H1 (cell line): ENCODE results near the gene DNAJA3. TPM values are rescaled to one million over a fixed set of nuclear protein-coding genes. Genes with fewer than 3 reads are reported as not detected.

Experiments used
- CTCF ChIA-PET: fragments of 300-600 bp; sonication (Branson Sonifier 250); formaldehyde crosslinking; loops from one replicate; lab custom pipeline; 2021; ENCODE audit not compliant: partially characterized antibody; lab: Charles Lee
- POLR2A ChIA-PET: fragments of 300-600 bp; sonication (Branson Sonifier 250); formaldehyde crosslinking; loops from one replicate; lab custom pipeline; 2021; ENCODE audit warnings: inconsistent platforms; ENCODE audit not compliant: partially characterized antibody; lab: Charles Lee
- DNase-seq, 2 experiments: peaks; one replicate each; pipeline versions ENCODE4 v3.0.0 to v3.0.0-alpha.2; 2010 to 2022; ENCODE audit warnings: low spot score in 2 of 2, low read depth in 1 of 2, mixed read lengths in 1 of 2
- FAIRE-seq: peaks from 2 replicates; lab custom pipeline; 2011; peaks lifted over from hg19 to GRCh38; lab: Jason Lieb, UNC
- H2AFZ ChIP-seq: 2 replicates; pipeline ENCODE4 v1.8.1; 2012; ENCODE audit warnings: low read length, inconsistent platforms
- H2AK5ac ChIP-seq: 2 replicates; pipeline ENCODE4 v1.6.1; 2013; ENCODE audit warnings: low read depth, low read length
- H2BK120ac ChIP-seq: replicated peaks from 2 replicates; pipeline ENCODE3; 2013; ENCODE audit warnings: low read depth, low read length, inconsistent platforms
- H2BK12ac ChIP-seq: 2 replicates; pipeline ENCODE4 v1.6.1; 2013; ENCODE audit warnings: low read depth, low read length
- H2BK15ac ChIP-seq: 2 replicates; pipeline ENCODE4 v1.6.1; 2013; ENCODE audit warnings: low read length
- H2BK20ac ChIP-seq: 2 replicates; pipeline ENCODE4 v1.6.1; 2013; ENCODE audit warnings: low read length
- H2BK5ac ChIP-seq: 2 replicates; pipeline ENCODE4 v1.6.1; 2013; ENCODE audit warnings: low read depth, low read length
- H3K14ac ChIP-seq: 2 replicates; pipeline ENCODE4 v1.6.1; 2013; ENCODE audit warnings: inconsistent platforms; ENCODE audit not compliant: insufficient read length
- H3K18ac ChIP-seq: 2 replicates; pipeline ENCODE4 v1.6.1; 2013; ENCODE audit warnings: low read length; ENCODE audit errors: extremely low read depth
- H3K23ac ChIP-seq: 2 replicates; pipeline ENCODE4 v1.6.1; 2013; ENCODE audit warnings: inconsistent platforms; ENCODE audit not compliant: insufficient read length
- H3K23me2 ChIP-seq: 2 replicates; pipeline ENCODE4 v1.6.1; 2013; ENCODE audit warnings: low read depth, low read length
- H3K27ac ChIP-seq: 2 replicates; pipeline ENCODE4 v1.6.1; 2011; ENCODE audit warnings: low read depth, low read length, inconsistent platforms
- H3K27me3 ChIP-seq, 4 experiments: replicated peaks in 1 of 4; 1 replicate in 1 of 4; 2 replicates in 3 of 4; pipeline versions ENCODE4 v1.6.1 to v1.8.1; 2011 to 2013; ENCODE audit warnings: low read length in 3 of 4, mild to moderate bottlenecking in 3 of 4, inconsistent platforms in 2 of 4, mixed read lengths in 2 of 4, moderate library complexity in 1 of 4; ENCODE audit not compliant: control insufficient read depth in 3 of 4, insufficient read depth in 3 of 4; ENCODE audit errors: extremely low read depth in 1 of 4
- H3K36me3 ChIP-seq, 4 experiments: 2 replicates each; pipeline versions ENCODE4 v1.6.1 to v1.8.1; 2011 to 2013; ENCODE audit warnings: mild to moderate bottlenecking in 4 of 4, low read length in 3 of 4, moderate library complexity in 2 of 4, control low read depth in 1 of 4, inconsistent platforms in 1 of 4; ENCODE audit not compliant: insufficient read depth in 4 of 4, control insufficient read depth in 2 of 4
- H3K4ac ChIP-seq: replicated peaks from 2 replicates; pipeline ENCODE3; 2013; ENCODE audit warnings: low read length, low read depth, mixed read lengths, inconsistent platforms; ENCODE audit not compliant: insufficient read length
- H3K4me1 ChIP-seq, 4 experiments: replicated peaks in 1 of 4; 1 replicate in 1 of 4; 2 replicates in 3 of 4; pipeline versions ENCODE4 v1.6.1 to v1.8.1; 2011 to 2013; ENCODE audit warnings: low read length in 3 of 4, inconsistent platforms in 2 of 4, mixed read lengths in 1 of 4; ENCODE audit not compliant: insufficient read depth in 4 of 4, control insufficient read depth in 3 of 4
- H3K4me2 ChIP-seq, 2 experiments: 2 replicates each; pipeline versions ENCODE4 v1.6.1 to v1.8.1; 2011 to 2013; ENCODE audit warnings: low read depth in 2 of 2, low read length in 2 of 2, control low read depth in 1 of 2, inconsistent platforms in 1 of 2, mild to moderate bottlenecking in 1 of 2; ENCODE audit not compliant: insufficient read depth in 1 of 2
- H3K4me3 ChIP-seq, 4 experiments: fragments of 200-600, 300-600 bp in 1 of 4; sonication (generic), shearing (Covaris generic), sonication (Bioruptor Twin) in 1 of 4; 2 replicates each; pipeline versions ENCODE4 v1.5.1 to v1.8.1; 2011 to 2016; ENCODE audit warnings: low read length in 4 of 4, low read depth in 3 of 4, control low read depth in 2 of 4, inconsistent platforms in 2 of 4, mild to moderate bottlenecking in 2 of 4, mixed read lengths in 1 of 4, moderate library complexity in 1 of 4; ENCODE audit not compliant: insufficient read depth in 2 of 4; ENCODE audit errors: extremely low read depth in 1 of 4
- H3K56ac ChIP-seq: replicated peaks from 2 replicates; pipeline ENCODE3; 2013; ENCODE audit warnings: low read depth, mild to moderate bottlenecking, mixed read lengths, low read length, inconsistent platforms; ENCODE audit not compliant: insufficient read length
- H3K79me1 ChIP-seq: 2 replicates; pipeline ENCODE4 v1.6.1; 2013; ENCODE audit warnings: low read depth, low read length, control low read depth
- H3K79me2 ChIP-seq, 2 experiments: 2 replicates each; pipeline versions ENCODE4 v1.6.1 to v1.8.1; 2012 to 2013; ENCODE audit warnings: low read length in 2 of 2, mild to moderate bottlenecking in 2 of 2, inconsistent platforms in 1 of 2; ENCODE audit not compliant: insufficient read depth in 2 of 2, control insufficient read depth in 1 of 2
- H3K9ac ChIP-seq, 4 experiments: replicated peaks in 1 of 4; 1 replicate in 1 of 4; 2 replicates in 3 of 4; pipeline versions ENCODE4 v1.6.1 to v1.8.1; 2011 to 2013; ENCODE audit warnings: low read depth in 3 of 4, low read length in 3 of 4, control low read depth in 2 of 4, mild to moderate bottlenecking in 2 of 4, moderate library complexity in 2 of 4, inconsistent platforms in 1 of 4; ENCODE audit errors: extremely low read depth in 1 of 4
- H3K9me3 ChIP-seq, 2 experiments: 2 replicates each; pipeline versions ENCODE4 v1.6.1 to v1.8.1; 2012 to 2013; ENCODE audit warnings: mild to moderate bottlenecking in 2 of 2, moderate library complexity in 2 of 2, control low read depth in 1 of 2, inconsistent platforms in 1 of 2, low read depth in 1 of 2, low read length in 1 of 2, mixed read lengths in 1 of 2; ENCODE audit not compliant: insufficient read depth in 2 of 2
- H4K20me1 ChIP-seq, 2 experiments: replicated peaks in 1 of 2; 2 replicates each; pipeline versions ENCODE3 to v1.8.1; 2011 to 2013; ENCODE audit warnings: inconsistent platforms in 2 of 2, low read length in 2 of 2, mild to moderate bottlenecking in 1 of 2; ENCODE audit not compliant: insufficient read depth in 2 of 2, control insufficient read depth in 1 of 2
- H4K5ac ChIP-seq: 2 replicates; pipeline ENCODE4 v1.6.1; 2013; ENCODE audit warnings: low read length, low read depth, mixed read lengths, inconsistent platforms; ENCODE audit not compliant: insufficient read length
- H4K8ac ChIP-seq: 2 replicates; pipeline ENCODE4 v1.8.0; 2013; ENCODE audit warnings: mild to moderate bottlenecking, moderate library complexity, low read length, inconsistent platforms; ENCODE audit not compliant: insufficient read depth; ENCODE audit errors: extremely low read depth
- H4K91ac ChIP-seq: replicated peaks from 2 replicates; pipeline ENCODE3; 2013; ENCODE audit warnings: low read length, mixed read lengths, inconsistent platforms; ENCODE audit not compliant: insufficient read length
- CBX8 ChIP-seq: fragments of 300-800, 300-1000 bp; sonication (generic); IDR thresholded peaks from 2 replicates; pipeline ENCODE4 v1.7.1; 2016; ENCODE audit warnings: low read depth, low read length, borderline replicate concordance
- CEBPB ChIP-seq: IDR thresholded peaks from 2 replicates; pipeline ENCODE4 v1.6.1; 2012; ENCODE audit warnings: low read depth, low read length
- CHD1 ChIP-seq: IDR thresholded peaks from 2 replicates; pipeline ENCODE4 v1.6.1; 2012; ENCODE audit warnings: low read depth, low read length, improper control_type of control experiment
- CTBP2 ChIP-seq: IDR thresholded peaks from 2 replicates; pipeline ENCODE4 v1.7.0; 2011; ENCODE audit warnings: borderline replicate concordance, mild to moderate bottlenecking, moderate library complexity, mixed read lengths, low read length; ENCODE audit not compliant: insufficient read depth, insufficient read length
- GABPA ChIP-seq: IDR thresholded peaks from 2 replicates; pipeline ENCODE4 v1.6.1; 2011; ENCODE audit warnings: mild to moderate bottlenecking, low read length, moderate library complexity, borderline replicate concordance; ENCODE audit not compliant: insufficient read depth
- JUND ChIP-seq: IDR thresholded peaks from 2 replicates; pipeline ENCODE4 v1.6.1; 2011; ENCODE audit warnings: mild to moderate bottlenecking, improper control_type of control experiment, low read length
- NRF1 ChIP-seq: IDR thresholded peaks from 2 replicates; pipeline ENCODE4 v1.6.1; 2011; ENCODE audit warnings: mild to moderate bottlenecking, low read depth, low read length, improper control_type of control experiment
- POLR2A ChIP-seq, 2 experiments: IDR thresholded peaks; 1 replicate in 1 of 2; 2 replicates in 1 of 2; pipeline ENCODE4 v1.6.1; 2011; ENCODE audit warnings: low read depth in 2 of 2, low read length in 2 of 2, mild to moderate bottlenecking in 2 of 2; ENCODE audit errors: control extremely low read depth in 1 of 2
- POU5F1 ChIP-seq: IDR thresholded peaks from 2 replicates; pipeline ENCODE4 v1.6.1; 2011; ENCODE audit warnings: low read depth, mild to moderate bottlenecking, low read length, moderate library complexity
- RFX5 ChIP-seq: IDR thresholded peaks from 2 replicates; pipeline ENCODE4 v1.6.1; 2011; ENCODE audit warnings: low read depth, low read length, improper control_type of control experiment, borderline replicate concordance
- RNF2 ChIP-seq: fragments of 200-900, 300-1000 bp; sonication (generic); IDR thresholded peaks from 2 replicates; pipeline ENCODE4 v1.7.1; 2016; ENCODE audit warnings: borderline replicate concordance, low read depth, mild to moderate bottlenecking, antibody characterized with exemption, low read length; ENCODE audit not compliant: poor library complexity, severe bottlenecking; ENCODE audit errors: missing control alignments
- SUZ12 ChIP-seq: fragments of 200-600 bp; sonication (generic); IDR thresholded peaks from 2 replicates; pipeline ENCODE4 v1.6.1; 2012; ENCODE audit warnings: mild to moderate bottlenecking, inconsistent platforms, low read length, moderate library complexity, mixed read lengths
- WGBS, 2 experiments: shearing (Covaris generic) in 1 of 2; methylation state at CpG; one replicate each; pipeline versions ENCODE4 v1.1.6 to v1.1.7; 2013 to 2015; ENCODE audit warnings: low lambda C conversion rate in 2 of 2, mixed read lengths in 2 of 2, inconsistent platforms in 1 of 2, low coverage in 1 of 2, missing lambda C conversion rate in 1 of 2; ENCODE audit not compliant: insufficient replicate concordance in 2 of 2, insufficient coverage in 1 of 2, insufficient read length in 1 of 2; ENCODE audit errors: extremely low coverage in 1 of 2, missing lambda C conversion rate in 1 of 2; 5-methylcytosine and 5-hydroxymethylcytosine counted together
- polyA plus RNA-seq, 7 experiments: library from polyadenylated mRNA; depleted of rRNA in 3 of 7; stranded (reverse) in 5 of 7; unstranded in 2 of 7; fragments of >200 nt in 5 of 7; fragments of 200-250 nt in 2 of 7; gene quantifications; 1 replicate in 5 of 7; 2 replicates in 1 of 7; 4 replicates in 1 of 7; pipeline versions ENCODE4 v1.2.1 to v1.2.3, GENCODE V29; 2011 to 2013; ENCODE audit warnings: missing spikeins in 2 of 7, mixed read lengths in 2 of 7
- total RNA-seq: library from RNA; stranded (reverse); fragmentation: NEBNext Ultra II Directional; extraction: Animal tissue kit (Norgen Biotek cat#: 25700); gene quantifications from 2 replicates; pipeline ENCODE4 v1.2.1, GENCODE V29; 2021

Gene DNAJA3
- total and polyA plus RNA-seq, 2 of the 8 experiments (the other 6 are each of a cell fraction or from before 2014, with no cell fraction given): 37.3 to 59.1 TPM

GRCh38 chr16:4404247-4404966, 21.3 kb upstream of the DNAJA3 start:
- Histone ChIP-seq H3K79me2 (no peaks in the 10 kb centered on the region), H3K4me2 (no peak overlapping the region), H3K27me3 (no peaks in the 10 kb centered on the region), H3K56ac (no peak overlapping the region), H3K23ac (no peak overlapping the region), H2BK15ac (no peak overlapping the region), H3K18ac (no peak overlapping the region), H3K4me1 (peaks cover 0 to 4% (median 2%) of the 10 kb centered on the region in 4 experiments; a peak in 4 of 7 replicates), H2BK20ac (no peak overlapping the region), H3K9ac (no peak overlapping the region; a peak in 1 of 7 replicates), H3K4me3 (no peak overlapping the region), H2BK5ac (no peak overlapping the region; the same call in 1 of the 2 replicates), H3K4ac (no peak overlapping the region), H4K8ac (no peak overlapping the region), H3K36me3 (no peaks in the 10 kb centered on the region), H2AK5ac (no peak overlapping the region), H3K9me3 (no peaks in the 10 kb centered on the region), H2BK120ac (no peak overlapping the region), H4K5ac (no peak overlapping the region), H3K79me1 (no peaks in the 10 kb centered on the region), H3K23me2 (no peaks in the 10 kb centered on the region), H2BK12ac (no peak overlapping the region; the same call in 1 of the 2 replicates), H3K14ac (no peak overlapping the region), H4K91ac (peak overlapping the region; percentile 27), H3K27ac (no peak overlapping the region), H4K20me1 (peaks cover 0 to 5% of the 10 kb centered on the region in 2 experiments), H2AFZ (no peak overlapping the region)
- CTCF ChIA-PET: interaction anchor here (0.6 to 17.2 kb wide), 33 partner anchors 11 to 708 kb away, joined by 3 to 659 read pairs (median 4); partner anchors contain the start of genes CORO7, PAM16 and VASN
- WGBS, 2 experiments: 55% methylated on average over 20 of the region's 20 CpGs; no CpG with 5 or more reads in 1 of the 2 experiments
- FAIRE-seq: peak; percentile 7
- POLR2A ChIA-PET: interaction anchor here (0.7 to 4.9 kb wide), 16 partner anchors 8 to 134 kb away, joined by 3 to 48 read pairs (median 4); partner anchors contain the start of genes PAM16 and VASN
- DNase-seq: peak; percentile 72 to 93
- TF ChIP-seq RNF2: no peak
- TF ChIP-seq JUND: 0 out of 2 replicates have a peak, but pooled peaks have one; percentile 12
- TF ChIP-seq CEBPB: no peak
- TF ChIP-seq POU5F1: no peak
- no peak for TF ChIP-seq CBX8
- no peak for TF ChIP-seq NRF1
- no peak for TF ChIP-seq SUZ12
- TF ChIP-seq CTBP2: no peak
- no peak for TF ChIP-seq CHD1
- no peak for TF ChIP-seq RFX5
- TF ChIP-seq GABPA: peak; percentile 64; the same call in 1 of the 2 replicates
- no peak for TF ChIP-seq POLR2A (IDR thresholded peaks at IDR 0.05; ENCODE audit: control extremely low read depth in 1 of 2, low read depth in 2 of 2, low read length in 2 of 2)
